Heart left ventricle (tissue), 13 donors: ENCODE results near the gene PEAK1.

Experiments used
- CTCF ChIP-seq, 12 donors: fragments of 200-600 bp; sonication (generic) in 4 of 12; IDR thresholded peaks; one replicate each; pipeline versions ENCODE4 v1.5.0 to v1.8.0; 2018 to 2022; ENCODE audit warnings: antibody characterized with exemption in 12 of 12, mild to moderate bottlenecking in 5 of 12
- POLR2A ChIP-seq, 2 donors: fragments of 450-650 bp; IDR thresholded peaks; one replicate each; pipeline ENCODE4 v1.6.1; 2017; ENCODE audit warnings: antibody characterized with exemption in 2 of 2, mild to moderate bottlenecking in 2 of 2, moderate library complexity in 2 of 2
- donor health status: ischemic (EF 13 %, LVEDD 7.1; RV severe dilation, severe dysfunction).
- donor health status: DM: no; HTN: yes; CAD: no.
- donor health status: DM: no; HTN: no; CAD: no.
- donor health status: ischemic (EF 25% LVEDD 6.9; RV normal size, moderate dysfunction).
- donor health status: ischemic (EF 25% LVEDD 5.7; RV mildly dilated, moderate dysfunction).
- donor health status: ischemic (EF 35%, LVEDD 5.7; RV mildly dilated, moderate dysfunction).
- donor health status: nonischemic (EF 11% LVEDD 7.7; RV severe dilation, severe dysfunction).
- donor health status: DM: yes; HTN: yes; CAD: no.
- donor health status: PGD.
- donor health status: ischemic (EF 29% LVEDD 5.4; RV normal size, mild dysfunction).
- donor health status: nonischemic (EF 23%, LVEDD 6.1; RV moderate dilation, normal function).

- TF ChIP-seq CTCF (IDR thresholded peaks at IDR 0.05) (no peak), POLR2A (IDR thresholded peaks at IDR 0.05) (no peak)
Observed at GRCh38 chr15:77384589-77385359, 35.1 kb downstream of the PEAK1 start.
